NB4 (cell line): ENCODE data around the gene CLRN2.
"Not testable (repeated sequence)": the region's sequence is repeated elsewhere in the genome, so short reads cannot be mapped to it uniquely, and the experiment has no call there.

Source experiments
- DNase-seq: peaks from one replicate; pipeline ENCODE4 v3.0.0; 2010; ENCODE audit warnings: low read depth
- H3K4me3 ChIP-seq: one replicate; pipeline ENCODE4 v1.5.1; 2011; ENCODE audit warnings: mild to moderate bottlenecking, low read depth, low read length, moderate library complexity
- CTCF ChIP-seq: IDR thresholded peaks from one replicate; pipeline ENCODE4 v1.5.1; 2012; ENCODE audit warnings: low read depth, low read length
- MYC ChIP-seq: IDR thresholded peaks from 2 replicates; pipeline ENCODE4 v1.6.1; 2011; ENCODE audit warnings: low read depth, low read length
- POLR2A ChIP-seq: IDR thresholded peaks from 2 replicates; pipeline ENCODE4 v1.6.1; 2011; ENCODE audit warnings: mild to moderate bottlenecking; ENCODE audit not compliant: insufficient read length; ENCODE audit errors: extremely low read depth
- TF ChIP-seq, protein P1 (sequence below): IDR thresholded peaks from 2 replicates; pipeline ENCODE4 v1.6.1; 2011; ENCODE audit warnings: low read depth, low read length

The CLRN2 gene

DNA sequence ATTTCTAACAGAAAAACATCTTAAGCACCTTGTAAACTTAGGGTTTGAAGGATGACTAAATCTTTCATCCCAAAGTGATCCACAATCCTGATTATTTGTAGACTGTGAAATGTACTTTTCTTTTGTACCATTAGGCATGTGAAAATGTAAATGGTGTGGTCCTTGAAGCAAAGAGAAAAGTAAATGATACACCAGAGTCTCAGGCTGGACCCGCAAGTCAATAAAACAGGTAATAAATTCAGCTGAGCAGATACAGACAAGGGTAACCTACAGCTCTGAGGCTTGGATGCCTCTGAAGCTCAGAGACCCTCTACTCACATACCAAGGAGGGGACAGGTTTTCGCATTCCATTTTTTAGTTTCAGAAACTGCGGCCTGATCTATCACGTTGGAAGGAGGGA lies 59.2 kb downstream of the CLRN2 start:
- no peak for DNase-seq
- H3K4me3 ChIP-seq, result no peak overlapping the region
- TF ChIP-seq CTCF (no peak), POLR2A (no peak), MYC (no peak)
- TF ChIP-seq, protein P1, sequence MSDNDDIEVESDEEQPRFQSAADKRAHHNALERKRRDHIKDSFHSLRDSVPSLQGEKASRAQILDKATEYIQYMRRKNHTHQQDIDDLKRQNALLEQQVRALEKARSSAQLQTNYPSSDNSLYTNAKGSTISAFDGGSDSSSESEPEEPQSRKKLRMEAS, result no peak

GRCh38 chr4:17575177-17575576 lies 60.2 kb downstream of the CLRN2 start:
- not testable (repeated sequence) for DNase-seq, H3K4me3 ChIP-seq
